HG03139 (cell line): ENCODE data around the gene TGFBR3L.
A peak's percentile ranks its signal among the peaks of the same experiment; 100 is the strongest.

Experiments
- ATAC-seq: cut with Tn5 transposase; IDR thresholded peaks from one replicate; pipeline ENCODE4 v1.9.1; 2021; ENCODE audit not compliant: unreplicated experiment

Gene TGFBR3L

GRCh38 chr19:7914598-7915045, at the start of gene TGFBR3L:
Gene TGFBR3L (plus strand): TSS chr19:7914830.
- ATAC-seq: no peak

DNA sequence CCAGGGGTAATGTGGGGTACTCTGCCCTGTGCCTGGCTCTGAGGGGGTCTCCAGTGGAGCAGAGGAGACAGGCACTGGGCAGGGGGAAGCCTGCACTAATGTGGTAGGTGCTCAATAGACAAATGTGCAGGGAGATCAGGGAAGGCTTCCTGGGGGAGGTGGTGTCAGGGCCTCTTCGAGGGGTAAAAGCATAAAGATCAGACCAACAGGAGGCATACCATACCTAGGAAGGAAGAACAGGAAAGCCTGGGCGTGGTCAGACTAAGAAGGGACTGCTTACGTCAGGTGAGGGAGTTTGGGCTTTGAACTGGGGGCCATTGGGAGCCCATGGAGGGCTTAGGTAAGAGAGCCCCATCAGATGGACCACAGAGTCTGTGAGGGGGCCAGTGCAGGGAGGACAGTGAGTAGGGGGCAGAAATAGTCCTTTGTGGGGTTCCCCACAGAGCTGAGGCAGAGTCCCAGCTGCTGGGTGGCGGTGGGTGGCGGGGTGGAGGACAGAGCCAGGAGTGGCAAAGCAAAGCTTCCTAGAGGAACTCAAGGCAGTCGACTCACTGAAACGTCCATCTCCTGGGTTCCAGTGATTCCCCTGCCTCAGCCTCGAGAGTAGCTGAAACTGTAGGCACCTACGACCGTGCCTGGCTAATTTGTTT, 49.2 kb upstream of the TGFBR3L start:
- ATAC-seq: no peak

DNA sequence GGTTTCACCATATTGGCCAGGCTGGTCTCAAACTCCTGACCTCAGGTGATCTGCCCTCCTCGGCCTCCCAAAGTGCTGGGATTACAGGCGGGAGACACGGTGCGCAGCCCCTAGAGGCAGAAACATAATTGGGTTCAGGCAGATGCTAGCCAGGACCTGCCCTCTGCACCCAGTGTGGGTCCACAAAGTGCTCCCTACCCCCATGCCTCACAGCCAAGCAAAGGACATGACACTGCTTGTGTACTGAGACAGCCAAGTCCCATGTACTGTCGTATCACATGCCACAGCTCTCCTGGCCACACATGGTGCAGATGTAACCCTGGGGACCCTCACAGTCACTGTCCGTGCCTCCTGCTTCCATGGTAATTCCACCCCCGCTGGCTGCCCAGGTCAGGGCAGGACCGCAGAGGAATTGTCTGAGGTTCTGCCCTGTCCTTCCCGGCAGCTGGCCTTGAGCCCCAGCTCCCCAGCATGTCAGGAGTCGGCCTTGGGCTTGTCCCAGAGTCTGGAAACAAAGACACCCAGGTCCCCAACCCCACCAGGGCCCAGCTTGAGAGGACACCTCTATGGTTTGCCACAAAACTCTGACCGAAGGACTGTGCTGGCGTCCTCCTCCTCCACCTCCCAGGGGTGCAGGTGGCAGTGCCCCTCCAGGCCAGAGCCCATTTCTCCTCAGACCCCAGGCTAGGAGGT, 48.1 kb upstream of the TGFBR3L start:
- ATAC-seq: no peak

DNA sequence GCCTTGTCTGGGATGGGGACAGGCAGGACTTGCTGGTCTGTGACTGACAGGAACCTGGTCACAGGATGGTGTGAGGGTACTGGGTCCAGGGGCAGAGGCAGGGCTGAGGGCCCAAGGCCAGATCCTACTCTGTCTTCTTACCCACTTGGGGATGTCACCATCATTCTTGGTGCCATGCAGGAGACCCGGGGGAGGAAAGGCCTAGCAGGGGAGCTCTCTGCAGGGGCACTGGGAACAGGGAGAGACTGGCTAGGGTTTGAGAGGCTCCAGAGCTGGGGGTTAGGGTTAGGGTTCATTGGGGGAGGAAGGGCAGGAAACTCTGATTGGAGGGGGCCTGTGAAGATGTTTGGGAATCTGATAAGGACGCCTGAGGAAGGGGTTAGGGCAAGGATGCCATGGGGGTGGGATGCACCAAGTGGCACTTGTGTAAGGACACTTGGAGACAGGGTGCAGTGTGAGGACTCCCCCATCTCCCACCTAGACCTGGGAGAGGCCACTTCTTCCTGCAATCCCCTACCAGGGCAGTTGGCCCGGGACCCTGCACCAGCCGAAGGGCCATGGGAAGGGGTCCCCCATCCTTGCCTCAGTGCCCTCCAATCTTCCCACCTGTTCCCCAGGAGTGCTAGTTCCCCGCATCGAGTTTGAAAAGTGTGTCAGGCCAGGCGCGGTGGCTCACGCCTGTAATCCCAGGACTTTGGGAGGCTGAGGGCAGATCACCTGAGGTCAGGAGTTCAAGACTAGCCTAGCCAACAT, 47.4 kb upstream of the TGFBR3L start:
- no peak for ATAC-seq

GRCh38 chr19:7868326-7868670, 46.3 kb upstream of the TGFBR3L start:
- no peak for ATAC-seq

DNA sequence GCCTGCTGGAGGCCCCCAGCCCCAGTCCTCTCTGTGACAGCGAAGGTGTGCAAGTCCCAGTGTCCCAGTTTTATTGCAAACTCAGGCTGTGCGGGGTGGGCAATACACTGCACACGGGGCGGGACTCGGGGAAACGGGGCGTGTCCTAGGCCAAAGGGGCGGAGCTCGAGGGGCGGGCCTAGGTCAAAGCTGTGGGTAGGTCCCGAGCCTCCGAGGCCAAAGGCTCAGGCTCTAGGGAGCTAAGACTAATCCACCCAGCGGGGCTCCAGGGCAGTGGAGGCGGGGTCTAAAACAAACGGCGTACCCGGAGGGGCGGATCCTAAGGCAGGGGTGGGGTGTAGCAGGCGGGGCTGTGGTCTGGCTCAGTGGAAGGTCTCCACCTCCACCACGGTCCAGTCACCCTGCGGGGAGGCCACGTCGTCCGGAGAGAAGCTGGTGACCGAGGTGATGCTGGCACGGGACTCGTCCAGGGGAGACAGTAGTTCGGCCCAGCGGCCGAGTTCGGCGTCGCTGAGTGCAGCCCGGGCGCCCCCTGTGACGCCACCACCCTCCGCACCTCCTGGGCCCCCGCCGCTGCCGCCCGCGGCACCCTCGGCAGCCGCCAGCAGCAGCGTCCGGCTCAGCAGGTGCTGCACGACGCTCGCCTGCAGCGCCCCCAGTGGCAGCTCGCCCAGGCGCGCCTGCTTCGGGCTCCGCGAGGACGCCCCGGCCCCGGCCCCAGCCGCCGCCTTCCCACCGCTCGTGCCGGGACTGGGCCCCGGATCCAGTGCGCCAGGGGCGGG, 45.8 kb upstream of the TGFBR3L start:
- peak; percentile 46 for ATAC-seq

DNA sequence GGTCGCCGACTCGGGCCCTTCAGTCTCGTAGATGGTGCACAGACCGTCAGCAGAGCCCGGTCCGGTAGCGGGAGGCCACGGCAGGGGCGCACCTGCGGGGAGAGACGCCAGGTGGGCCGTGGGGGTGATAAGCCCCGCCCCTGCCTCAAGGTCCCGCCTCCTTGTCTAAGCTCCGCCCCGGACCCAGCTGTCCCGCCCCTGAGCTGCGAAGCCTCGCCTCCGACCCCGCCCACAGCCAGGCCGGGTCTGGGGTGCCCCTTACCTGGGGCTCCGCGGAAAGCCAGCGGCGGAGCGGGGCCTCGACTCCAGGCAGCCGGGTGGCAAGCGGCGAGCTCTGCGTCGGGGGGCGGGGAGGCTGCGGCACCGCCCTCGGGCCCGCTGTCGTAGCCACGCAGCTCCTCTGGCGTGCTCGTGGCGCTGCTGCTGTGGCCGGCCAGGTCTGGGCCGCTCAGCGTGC, 45.1 kb upstream of the TGFBR3L start:
- ATAC-seq: peak; percentile 42

GRCh38 chr19:7869910-7870511, 44.6 kb upstream of the TGFBR3L start:
- no peak for ATAC-seq

DNA sequence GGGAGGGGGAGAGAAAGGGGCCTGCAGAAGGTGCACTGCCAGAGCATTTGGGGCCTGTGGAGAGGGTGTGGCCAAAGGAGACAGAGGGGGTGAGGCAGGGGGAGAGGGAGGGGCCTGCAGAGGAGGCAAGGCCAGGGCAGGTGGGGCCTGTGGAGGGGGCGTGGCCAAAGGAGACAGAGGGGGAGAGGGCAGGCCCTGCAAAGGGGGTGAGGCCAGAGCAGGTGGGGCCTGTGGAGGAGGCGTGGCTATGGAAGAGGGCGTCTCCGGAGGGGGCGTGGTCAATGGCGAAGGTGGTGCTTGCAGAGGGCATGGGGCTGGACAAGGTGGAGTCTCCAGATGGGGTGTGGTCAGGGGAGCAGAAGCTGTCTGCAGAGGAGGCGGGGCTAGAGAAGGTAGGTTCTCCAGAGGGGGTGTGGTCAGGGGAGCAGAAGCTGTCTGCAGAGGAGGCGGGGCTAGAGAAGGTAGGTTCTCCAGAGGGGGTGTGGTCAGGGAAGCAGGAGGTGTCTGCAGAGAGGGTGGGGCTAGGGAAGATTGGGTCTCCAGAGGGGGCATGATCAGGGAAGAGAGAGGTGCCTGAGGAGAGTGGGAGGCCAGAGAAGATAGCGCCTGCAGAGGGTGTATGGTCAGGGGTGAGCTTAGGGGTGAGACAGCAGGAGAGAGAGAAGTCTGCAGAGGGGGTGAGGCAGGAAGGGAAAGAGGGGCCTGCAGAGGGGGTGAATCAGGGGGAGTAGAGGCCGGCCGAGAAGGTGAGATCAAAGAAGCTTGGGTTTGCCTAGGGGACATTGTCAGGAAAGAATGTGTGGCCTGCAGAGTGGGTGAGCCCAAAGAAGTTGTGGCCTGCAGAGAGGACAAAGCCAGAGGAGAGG, 43.8 kb upstream of the TGFBR3L start:
- no peak for ATAC-seq

GRCh38 chr19:7871437-7872305, 43.0 kb upstream of the TGFBR3L start:
- no peak for ATAC-seq

DNA sequence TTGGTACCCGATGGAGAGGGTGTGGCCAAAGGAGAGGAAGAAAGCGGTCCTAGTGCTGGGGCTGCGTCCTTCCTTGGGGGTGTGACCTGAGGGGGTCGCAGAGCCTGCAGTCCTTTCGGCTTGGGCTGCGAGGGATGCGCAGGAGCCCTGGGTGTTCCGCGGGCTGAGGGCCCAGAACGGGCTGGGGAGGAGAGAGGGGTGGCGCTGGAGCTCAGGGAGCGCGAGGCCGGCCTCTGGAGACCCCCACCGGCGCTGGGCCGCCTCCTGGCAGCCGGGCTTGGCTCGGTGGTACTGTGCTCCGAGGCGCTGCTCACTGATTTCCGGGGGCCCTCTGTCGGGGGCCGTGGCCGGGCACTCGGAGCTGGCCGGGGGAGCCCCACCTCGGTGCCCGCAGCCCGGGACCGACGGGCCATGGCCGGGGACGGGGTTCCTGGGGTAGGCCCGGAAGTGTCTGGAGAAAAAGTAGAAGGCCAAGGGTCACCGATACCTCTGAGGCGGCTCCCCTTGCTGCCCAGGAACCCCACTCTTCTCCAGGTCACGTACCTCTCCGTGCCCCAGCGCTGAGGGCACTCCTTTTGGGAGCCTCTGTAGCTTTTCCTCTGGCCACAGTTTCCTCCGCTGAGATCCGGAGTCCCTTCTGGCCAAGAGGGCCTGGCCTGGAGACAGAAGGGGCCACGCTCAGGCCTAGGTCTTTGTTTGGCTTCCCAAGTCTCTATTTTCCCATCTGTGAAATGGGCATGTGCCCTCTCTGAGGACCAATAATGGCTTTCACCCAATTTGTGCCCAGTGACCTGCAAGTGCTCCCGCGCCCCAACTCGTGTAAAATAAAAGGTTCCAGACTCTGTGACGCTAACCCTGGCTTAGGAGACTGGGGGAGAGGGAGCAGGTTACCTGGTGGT, 42.1 kb upstream of the TGFBR3L start:
- ATAC-seq: no peak

GRCh38 chr19:7873304-7874075, 41.1 kb upstream of the TGFBR3L start:
- ATAC-seq: no peak

DNA sequence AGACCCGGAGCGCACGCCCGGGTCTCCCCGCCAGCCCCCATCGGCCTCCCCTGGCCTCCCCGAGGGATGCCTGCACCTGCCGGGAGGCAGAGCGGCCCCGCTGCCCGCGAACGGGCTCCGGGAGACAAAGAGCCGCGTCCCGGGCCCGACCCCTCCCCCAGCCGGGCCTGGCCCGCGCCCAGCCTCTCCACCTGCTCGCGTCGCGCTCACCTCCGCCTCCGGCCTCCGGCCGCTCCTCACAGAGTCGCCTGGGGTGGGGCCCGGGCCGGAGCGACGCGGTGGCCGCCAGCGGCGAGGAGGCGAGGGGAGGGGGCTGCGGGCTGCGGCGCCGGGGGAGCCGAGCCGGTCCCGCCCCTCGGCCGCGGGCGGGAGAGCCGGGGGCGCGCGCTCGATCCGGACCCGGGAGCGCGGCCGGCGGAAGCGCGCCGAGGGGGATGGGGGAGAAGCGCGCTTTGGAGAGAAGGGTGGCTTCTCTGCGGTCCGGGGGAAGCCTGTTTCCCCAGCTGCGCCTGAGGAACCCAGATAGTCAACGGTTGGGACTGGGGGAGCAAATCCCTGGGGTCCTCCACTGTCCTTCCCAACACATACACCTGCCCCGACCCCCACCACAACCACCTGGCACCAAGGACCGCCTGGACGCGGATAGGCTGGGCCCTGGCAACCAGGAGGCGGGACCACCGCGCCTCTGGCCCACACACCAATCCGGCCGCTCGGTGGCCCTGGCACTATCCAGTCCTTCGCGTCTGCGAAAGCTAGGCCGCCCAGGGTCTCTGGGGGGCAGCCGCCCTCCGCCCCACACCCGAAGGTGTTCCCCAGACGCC, 40.3 kb upstream of the TGFBR3L start, which contains the start of gene PRR36:
PRR36 (minus strand) TSS at position 315 of the 821 bp plus-strand sequence. CDS start 701 bp downstream, outside the sequence.
- ATAC-seq: no peak

GRCh38 chr19:7874897-7875273, 39.7 kb upstream of the TGFBR3L start:
- ATAC-seq: no peak

- no peak for ATAC-seq
Observed at GRCh38 chr19:7877249-7877836, 37.3 kb upstream of the TGFBR3L start.
